Esophagus squamous epithelium (tissue), 5 donors: ENCODE measurements around the gene MKNK1. TPM values are rescaled to one million over a fixed set of nuclear protein-coding genes. Genes with fewer than 3 reads are reported as not detected.

ENCODE experiments used
- DNase-seq: peaks from one replicate; lab custom pipeline; 2025; lab: John Stamatoyannopoulos, UW
- H3K27ac ChIP-seq, 4 donors: fragments of 200-600 bp; sonication (generic); one replicate each; pipeline ENCODE4 v1.5.1; 2016 to 2019; ENCODE audit warnings: mild to moderate bottlenecking in 1 of 4
- H3K27me3 ChIP-seq, 4 donors: fragments of 200-600 bp; sonication (generic); 1 replicate in 3 of 4; 2 replicates in 1 of 4; pipeline versions ENCODE4 v1.5.1 to v1.6.0; 2017 to 2021; ENCODE audit warnings: antibody characterized with exemption in 1 of 4
- H3K36me3 ChIP-seq, 3 donors: fragments of 200-600 bp; sonication (generic); one replicate each; pipeline ENCODE4 v1.5.1; 2016 to 2019
- H3K4me1 ChIP-seq, 3 donors: fragments of 200-600 bp; sonication (generic); one replicate each; pipeline ENCODE4 v1.5.1; 2017 to 2019
- H3K4me3 ChIP-seq, 4 donors: fragments of 200-600 bp; sonication (generic); 1 replicate in 3 of 4; 2 replicates in 1 of 4; pipeline ENCODE4 v1.5.1; 2016 to 2019; ENCODE audit warnings: mild to moderate bottlenecking in 2 of 4, moderate library complexity in 1 of 4
- H3K9me3 ChIP-seq, 3 donors: fragments of 200-600 bp; sonication (generic); one replicate each; pipeline ENCODE4 v1.5.1; 2016 to 2019
- CTCF ChIP-seq, 6 experiments: fragments of 450-650 bp in 4 of 6; fragments of 200-600 bp in 2 of 6; sonication (generic) in 2 of 6; IDR thresholded peaks; one replicate each; pipeline ENCODE4 v1.5.1; 2016 to 2019; ENCODE audit warnings: antibody characterized with exemption in 6 of 6, mild to moderate bottlenecking in 4 of 6, moderate library complexity in 4 of 6
- POLR2A ChIP-seq, 4 donors: fragments of 450-650 bp; IDR thresholded peaks; one replicate each; pipeline ENCODE4 v1.6.1; 2017; ENCODE audit warnings: antibody characterized with exemption in 4 of 4, mild to moderate bottlenecking in 4 of 4, moderate library complexity in 3 of 4
- WGBS, 2 donors: methylation state at CpG; one replicate each; pipeline ENCODE4 v1.1.5; 2018; 5-methylcytosine and 5-hydroxymethylcytosine counted together
- intact Hi-C: fragments of 100-400 bp; cut with DNase I; formaldehyde crosslinking; loops from one replicate; pipeline ENCODE4 v1.15.0; 2022
- total RNA-seq, 4 donors: library from RNA; depleted of rRNA; stranded (reverse); fragments of >200 nt; gene quantifications; one replicate each; pipeline ENCODE4 v1.1.0, GENCODE V29; 2016
- donor health status: DM: yes; HTN: yes; CAD: no.

The MKNK1 gene
- total RNA-seq, 4 donors from 2014 or later = 18.2 to 33.7 (median 33.6) TPM

GRCh38 chr1:46606255-46606965, 2.3 kb upstream of the MKNK1 start:
- TF ChIP-seq POLR2A (IDR thresholded peaks at IDR 0.05) = no peak
- TF ChIP-seq CTCF (IDR thresholded peaks at IDR 0.05) = no peak
- H3K4me1 ChIP-seq = peaks cover 19 to 80% (median 37%) of the 10 kb centered on the region in 3 donors
- intact Hi-C loops = no loop called here
- DNase-seq = no peak
- H3K4me3 ChIP-seq = no peak overlapping the region
- H3K9me3 ChIP-seq = no peaks in the 10 kb centered on the region
- 84 to 89% methylated on average over 1 to 2 of the region's 2 CpGs for WGBS, 2 donors
- peaks cover 12 to 37% (median 15%) of the 10 kb centered on the region in 3 donors for H3K36me3 ChIP-seq
- no peaks in the 10 kb centered on the region for H3K27me3 ChIP-seq
- peak overlapping the region in 2 of 4 donors; percentile 11 to 32 for H3K27ac ChIP-seq

GRCh38 chr1:46605232-46605631, 1.2 kb upstream of the MKNK1 start:
- intact Hi-C loops = no loop called here
- peaks cover 11 to 80% (median 25%) of the 10 kb centered on the region in 3 donors for H3K4me1 ChIP-seq
- H3K36me3 ChIP-seq = peaks cover 12 to 29% (median 15%) of the 10 kb centered on the region in 3 donors
- 45 to 86% methylated on average over 2 of the region's 2 CpGs for WGBS, 2 donors
- H3K4me3 ChIP-seq = no peak overlapping the region
- H3K9me3 ChIP-seq = no peaks in the 10 kb centered on the region
- DNase-seq = no peak
- H3K27ac ChIP-seq = peak overlapping the region in 2 of 4 donors; percentile 91 to 93
- TF ChIP-seq POLR2A (IDR thresholded peaks at IDR 0.05) = no peak
- no peak for TF ChIP-seq CTCF (IDR thresholded peaks at IDR 0.05)
- no peaks in the 10 kb centered on the region for H3K27me3 ChIP-seq

GRCh38 chr1:46603481-46603857, 599 bp downstream of the MKNK1 start:
- WGBS, 2 donors = 0% methylated on average over 2 of the region's 2 CpGs
- intact Hi-C loops = no loop called here
- peak overlapping the region; percentile 91 to 93 (median 92) for H3K27ac ChIP-seq
- H3K27me3 ChIP-seq = no peaks in the 10 kb centered on the region
- H3K9me3 ChIP-seq = no peaks in the 10 kb centered on the region
- no peak for TF ChIP-seq POLR2A (IDR thresholded peaks at IDR 0.05)
- TF ChIP-seq CTCF (IDR thresholded peaks at IDR 0.05) = no peak
- H3K36me3 ChIP-seq = peaks cover 1 to 11% (median 6%) of the 10 kb centered on the region in 3 donors
- DNase-seq = no peak
- H3K4me1 ChIP-seq = peaks cover 11 to 89% (median 23%) of the 10 kb centered on the region in 3 donors
- peak overlapping the region; percentile 79 to 99 (median 88) for H3K4me3 ChIP-seq

GRCh38 chr1:46601257-46602007, 2.6 kb downstream of the MKNK1 start:
- TF ChIP-seq CTCF (IDR thresholded peaks at IDR 0.05) (no peak), POLR2A (IDR thresholded peaks at IDR 0.05) (no peak)
- Histone ChIP-seq H3K4me3 (no peak overlapping the region), H3K27ac (no peak overlapping the region), H3K4me1 (peaks cover 11 to 72% (median 23%) of the 10 kb centered on the region in 3 donors), H3K9me3 (no peaks in the 10 kb centered on the region), H3K27me3 (no peaks in the 10 kb centered on the region), H3K36me3 (peaks cover 0 to 3% (median 0%) of the 10 kb centered on the region in 3 donors)
- intact Hi-C loops = no loop called here
- no peak for DNase-seq
- WGBS, 2 donors = 81 to 96% methylated on average over 3 of the region's 3 CpGs
